Mucosa of rectum (tissue), 2 donors: Measurements from ENCODE around the gene FAM3A.

Experiments used
- H3K27ac ChIP-seq, 2 donors: one replicate each; pipeline ENCODE4 v1.7.0; 2013; ENCODE audit warnings: inconsistent platforms in 2 of 2, low read depth in 2 of 2, low read length in 2 of 2
- H3K27me3 ChIP-seq, 2 donors: one replicate each; pipeline ENCODE4 v1.7.0; 2013; ENCODE audit warnings: low read length in 2 of 2; ENCODE audit not compliant: control insufficient read depth in 2 of 2, insufficient read depth in 2 of 2
- H3K36me3 ChIP-seq, 2 donors: one replicate each; pipeline ENCODE4 v1.7.0; 2013; ENCODE audit warnings: low read length in 2 of 2; ENCODE audit not compliant: control insufficient read depth in 2 of 2, insufficient read depth in 2 of 2
- H3K4me1 ChIP-seq, 2 donors: one replicate each; pipeline ENCODE4 v1.7.0; 2013; ENCODE audit warnings: low read length in 2 of 2, mild to moderate bottlenecking in 1 of 2; ENCODE audit not compliant: control insufficient read depth in 2 of 2, insufficient read depth in 2 of 2
- H3K4me3 ChIP-seq, 2 donors: one replicate each; pipeline ENCODE4 v1.7.0; 2013; ENCODE audit warnings: low read length in 2 of 2
- H3K9ac ChIP-seq, 2 donors: one replicate each; pipeline ENCODE4 v1.7.0; 2013; ENCODE audit warnings: low read length in 2 of 2, low read depth in 1 of 2, mild to moderate bottlenecking in 1 of 2
- H3K9me3 ChIP-seq, 2 donors: one replicate each; pipeline ENCODE4 v1.7.0; 2013; ENCODE audit warnings: low read length in 2 of 2; ENCODE audit not compliant: control insufficient read depth in 2 of 2
- donor health status: healthy.
- donor health status: Normal muscosa, but diverticular disease.

The FAM3A gene

GRCh38 chrX:154463611-154464220, 52.3 kb downstream of the FAM3A start:
- Histone ChIP-seq H3K4me3 (no peak overlapping the region), H3K9me3 (no peaks in the 10 kb centered on the region), H3K4me1 (peaks cover 5 to 6% of the 10 kb centered on the region in 2 donors), H3K36me3 (peaks cover 0 to 14% of the 10 kb centered on the region in 2 donors), H3K9ac (no peak overlapping the region), H3K27ac (no peak overlapping the region), H3K27me3 (no peaks in the 10 kb centered on the region)

DNA sequence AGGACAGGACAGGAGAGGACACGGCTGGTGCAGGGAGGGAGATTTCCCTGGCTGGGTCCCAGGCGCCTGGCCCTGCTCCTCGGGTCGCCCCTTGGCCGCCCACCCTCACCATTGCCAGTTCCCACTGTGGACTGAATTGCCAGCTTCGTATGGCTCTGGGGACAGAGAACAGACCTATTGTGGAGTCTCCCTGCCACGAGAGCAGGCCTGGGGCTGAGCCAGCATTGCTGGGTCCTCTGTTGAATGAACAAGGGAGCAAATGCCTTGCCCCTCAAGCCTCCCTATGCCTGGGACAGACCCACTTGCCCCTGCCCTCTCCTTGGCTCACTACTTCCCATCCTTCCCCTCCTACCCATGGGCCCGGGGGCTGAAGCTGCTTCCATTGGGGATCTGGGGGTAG, 53.6 kb downstream of the FAM3A start:
- Histone ChIP-seq H3K36me3 (peaks cover 0 to 11% of the 10 kb centered on the region in 2 donors), H3K27ac (no peak overlapping the region), H3K9me3 (no peaks in the 10 kb centered on the region), H3K27me3 (no peaks in the 10 kb centered on the region), H3K4me3 (no peak overlapping the region), H3K9ac (no peak overlapping the region), H3K4me1 (peaks cover 5 to 6% of the 10 kb centered on the region in 2 donors)

DNA sequence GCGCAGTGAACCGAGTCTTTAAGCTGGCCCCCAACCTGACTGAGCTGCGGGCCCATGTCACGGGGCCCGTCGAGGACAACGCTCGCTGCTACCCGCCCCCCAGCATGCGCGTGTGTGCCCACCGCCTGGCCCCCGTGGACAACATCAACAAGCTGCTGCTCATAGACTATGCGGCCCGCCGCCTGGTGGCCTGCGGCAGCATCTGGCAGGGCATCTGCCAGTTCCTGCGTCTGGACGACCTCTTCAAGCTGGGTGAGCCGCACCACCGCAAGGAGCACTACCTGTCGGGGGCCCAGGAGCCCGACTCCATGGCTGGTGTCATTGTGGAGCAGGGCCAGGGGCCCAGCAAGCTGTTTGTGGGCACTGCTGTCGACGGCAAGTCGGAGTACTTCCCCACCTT, 55.7 kb downstream of the FAM3A start:
- no peak overlapping the region for H3K4me3 ChIP-seq
- H3K4me1 ChIP-seq = peaks cover 5 to 6% of the 10 kb centered on the region in 2 donors
- no peak overlapping the region for H3K27ac ChIP-seq
- H3K9me3 ChIP-seq = no peaks in the 10 kb centered on the region
- H3K9ac ChIP-seq = no peak overlapping the region
- no peaks in the 10 kb centered on the region for H3K27me3 ChIP-seq
- peaks cover 0 to 11% of the 10 kb centered on the region in 2 donors for H3K36me3 ChIP-seq

DNA sequence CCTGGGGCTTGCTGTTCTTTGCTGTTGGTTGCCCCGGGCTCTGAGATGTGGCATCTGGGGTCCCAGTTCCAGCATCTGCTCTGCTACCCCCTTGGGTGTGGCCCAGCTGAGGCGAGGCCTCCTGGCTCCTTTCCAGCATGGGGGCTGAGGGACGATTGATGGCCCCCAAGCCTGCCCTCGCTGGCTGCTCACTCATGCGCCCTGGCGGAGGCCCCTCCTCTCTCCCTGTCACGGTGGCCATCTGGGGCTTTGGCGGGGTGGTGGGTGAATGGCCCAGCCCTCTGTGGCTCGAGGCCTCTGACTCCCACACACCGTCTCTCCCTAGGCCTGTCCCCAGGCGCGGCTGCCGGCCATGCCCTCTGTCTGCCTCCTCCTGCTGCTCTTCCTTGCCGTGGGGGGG, 56.2 kb downstream of the FAM3A start:
- H3K4me1 ChIP-seq = peaks cover 5 to 6% of the 10 kb centered on the region in 2 donors
- peak overlapping the region in 1 of 2 donors; percentile 21 for H3K9ac ChIP-seq
- no peak overlapping the region for H3K4me3 ChIP-seq
- H3K27ac ChIP-seq = no peak overlapping the region
- no peaks in the 10 kb centered on the region for H3K27me3 ChIP-seq
- H3K36me3 ChIP-seq = peaks cover 0 to 11% of the 10 kb centered on the region in 2 donors
- no peaks in the 10 kb centered on the region for H3K9me3 ChIP-seq

DNA sequence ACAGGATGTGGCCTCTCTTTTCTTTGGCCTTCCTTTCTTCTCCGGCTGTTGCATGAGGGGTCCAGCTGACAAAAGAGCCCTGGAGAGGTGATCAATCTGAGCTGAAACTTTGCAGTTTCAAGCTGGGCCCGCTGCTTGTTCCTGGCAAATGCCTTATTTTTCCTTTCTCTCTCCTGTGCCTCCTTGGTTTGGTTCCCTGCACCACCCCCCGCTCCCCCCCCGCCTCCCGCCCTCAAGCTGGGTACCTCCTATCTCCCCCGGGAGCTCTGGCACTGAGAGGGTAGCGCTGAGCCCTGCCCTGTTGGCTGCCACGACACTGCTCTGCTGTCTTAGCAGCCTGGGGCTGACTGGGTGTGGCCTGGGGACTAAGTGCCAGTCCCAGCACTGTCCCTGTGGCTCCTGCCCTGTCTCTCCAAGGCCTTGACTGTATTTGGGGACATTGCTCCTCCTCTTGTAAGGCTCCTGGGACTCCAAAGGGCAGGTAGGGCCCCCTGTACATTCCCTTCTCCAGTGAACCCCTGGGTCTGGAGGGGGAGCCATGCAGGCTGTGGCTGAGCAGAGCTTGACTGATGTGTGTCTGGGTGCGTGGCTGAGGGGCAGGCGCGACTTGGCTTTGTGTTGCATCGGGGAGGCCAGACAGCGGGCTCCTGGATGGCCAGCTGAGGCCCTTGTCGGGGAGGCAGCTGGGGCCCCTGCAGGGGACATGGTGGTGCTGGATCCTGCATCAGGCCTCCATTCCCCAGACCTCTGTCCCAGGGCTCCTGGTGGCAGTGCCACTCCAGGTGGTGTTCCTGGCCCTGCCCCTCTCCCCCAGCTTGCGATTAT, 56.9 kb downstream of the FAM3A start:
- peaks cover 5 to 6% of the 10 kb centered on the region in 2 donors for H3K4me1 ChIP-seq
- H3K9ac ChIP-seq = peak overlapping the region; percentile 56 to 79
- H3K27ac ChIP-seq = peak overlapping the region; percentile 32 to 41
- peaks cover 0 to 6% of the 10 kb centered on the region in 2 donors for H3K36me3 ChIP-seq
- H3K9me3 ChIP-seq = no peaks in the 10 kb centered on the region
- no peaks in the 10 kb centered on the region for H3K27me3 ChIP-seq
- H3K4me3 ChIP-seq = peak overlapping the region; percentile 54 to 67

DNA sequence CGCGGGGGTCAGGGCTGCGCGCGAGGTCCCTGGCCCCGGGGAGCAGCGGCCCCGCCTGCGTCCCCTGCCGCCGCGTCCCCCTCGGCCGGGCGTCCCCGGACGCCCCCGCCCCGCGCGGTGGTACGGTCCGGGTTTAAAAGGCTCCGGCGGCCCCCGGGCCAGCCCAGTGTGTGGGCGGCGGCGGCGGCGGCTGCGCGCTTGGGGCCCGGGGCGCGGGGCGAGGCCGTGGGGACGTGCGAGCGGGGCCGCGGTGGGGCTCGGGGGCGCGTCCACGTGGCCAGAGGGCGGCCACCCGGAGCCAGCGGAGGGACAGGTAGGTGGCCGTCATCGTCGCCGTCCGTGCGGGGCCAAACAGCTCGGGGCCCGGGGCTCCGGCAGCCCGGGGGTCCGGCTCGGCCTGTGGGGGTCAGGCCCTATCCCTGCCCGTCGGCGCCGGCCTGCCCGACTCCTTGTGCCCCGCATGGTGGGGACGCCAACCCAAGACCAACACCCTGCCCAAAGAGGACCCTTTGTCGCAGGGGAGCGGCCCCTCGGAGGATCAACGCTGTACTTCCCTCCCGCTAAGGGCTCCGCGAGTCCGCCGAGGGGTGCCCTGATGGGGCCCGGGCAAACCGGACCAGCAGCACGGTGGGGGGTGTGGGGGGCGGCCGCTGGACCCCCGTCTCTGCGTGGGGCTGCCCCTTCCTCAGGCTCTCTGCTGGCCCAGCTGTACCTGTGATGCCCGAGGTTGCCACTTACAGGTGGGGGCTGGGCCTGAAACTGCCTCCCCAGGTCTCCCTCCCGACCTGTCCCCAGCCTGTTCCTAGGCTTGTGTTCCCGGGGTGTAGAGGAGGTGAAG, 57.7 kb downstream of the FAM3A start, which contains the start of gene PLXNA3:
Gene PLXNA3, plus strand, starts transcription at position 166 of the 838 bp plus-strand sequence. CDS start 1,903 bp downstream, outside the sequence.
- Histone ChIP-seq H3K4me1 (peaks cover 5 to 6% of the 10 kb centered on the region in 2 donors), H3K36me3 (peaks cover 0 to 6% of the 10 kb centered on the region in 2 donors), H3K9ac (peak within 1 kb of the TSS; percentile 56 to 79), H3K4me3 (peak within 1 kb of the TSS; percentile 59 to 67), H3K9me3 (no peaks in the 10 kb centered on the region), H3K27me3 (no peaks in the 10 kb centered on the region), H3K27ac (peak within 1 kb of the TSS; percentile 38 to 41)

GRCh38 chrX:154457491-154458115, 58.4 kb downstream of the FAM3A start:
- H3K27me3 ChIP-seq = no peaks in the 10 kb centered on the region
- peaks cover 0 to 6% of the 10 kb centered on the region in 2 donors for H3K36me3 ChIP-seq
- peak overlapping the region; percentile 59 to 61 for H3K4me3 ChIP-seq
- peak overlapping the region; percentile 43 to 47 for H3K9ac ChIP-seq
- peaks cover 5 to 6% of the 10 kb centered on the region in 2 donors for H3K4me1 ChIP-seq
- no peaks in the 10 kb centered on the region for H3K9me3 ChIP-seq
- peak overlapping the region in 1 of 2 donors; percentile 38 for H3K27ac ChIP-seq
